MG63 (cell line): ENCODE results near the gene VAV3. TPM values are rescaled to one million over a fixed set of nuclear protein-coding genes. Genes with fewer than 3 reads are reported as not detected.

Source experiments
- DNase-seq: peaks from one replicate; pipeline ENCODE4 v3.0.0-alpha.2; 2020
- H3K27me3 ChIP-seq: fragments of 250-450 bp; sonication (Bioruptor Pico); 2 replicates; pipeline ENCODE4 v1.5.1; 2020; ENCODE audit warnings: mild to moderate bottlenecking, moderate library complexity
- H3K36me3 ChIP-seq: fragments of 250-450 bp; sonication (Bioruptor Pico); 2 replicates; pipeline ENCODE4 v1.5.1; 2020; ENCODE audit warnings: mild to moderate bottlenecking, moderate library complexity
- H3K4me3 ChIP-seq: fragments of 250-450 bp; sonication (Bioruptor Pico); 2 replicates; pipeline ENCODE4 v1.5.1; 2020; ENCODE audit warnings: mild to moderate bottlenecking, moderate library complexity
- H3K9me3 ChIP-seq: fragments of 250-450 bp; sonication (Bioruptor Pico); 2 replicates; pipeline ENCODE4 v1.5.1; 2020; ENCODE audit warnings: mild to moderate bottlenecking, moderate library complexity
- total RNA-seq: library from RNA; depleted of rRNA; stranded (reverse); fragments of >200 nt; shearing (Covaris generic); gene quantifications from 2 replicates; pipeline ENCODE4 v1.2.3, GENCODE V29; 2014; ENCODE audit warnings: low replicate concordance

Gene VAV3
- total RNA-seq, 1 experiment from 2014 or later: 0.30 TPM

DNA sequence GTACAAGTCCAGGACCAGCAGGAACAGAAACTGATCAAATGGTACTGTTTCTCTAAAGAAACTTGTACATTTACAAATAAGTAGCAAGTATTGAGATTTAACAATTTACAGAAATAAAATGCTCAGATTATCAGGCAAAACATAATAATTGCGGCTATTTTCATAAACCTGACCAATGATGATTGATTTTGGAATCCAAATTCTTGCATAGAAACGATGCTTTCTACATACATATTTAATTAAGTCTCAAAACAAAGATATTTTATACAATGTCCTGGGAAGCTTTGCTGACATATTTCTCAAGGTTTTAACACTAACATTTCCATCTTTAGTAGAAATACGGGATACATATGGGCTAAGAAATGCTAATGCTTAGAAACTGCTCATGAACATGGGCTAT, 157.1 kb downstream of the VAV3 start:
- no peak for DNase-seq
- H3K9me3 ChIP-seq: no peaks in the 10 kb centered on the region

DNA sequence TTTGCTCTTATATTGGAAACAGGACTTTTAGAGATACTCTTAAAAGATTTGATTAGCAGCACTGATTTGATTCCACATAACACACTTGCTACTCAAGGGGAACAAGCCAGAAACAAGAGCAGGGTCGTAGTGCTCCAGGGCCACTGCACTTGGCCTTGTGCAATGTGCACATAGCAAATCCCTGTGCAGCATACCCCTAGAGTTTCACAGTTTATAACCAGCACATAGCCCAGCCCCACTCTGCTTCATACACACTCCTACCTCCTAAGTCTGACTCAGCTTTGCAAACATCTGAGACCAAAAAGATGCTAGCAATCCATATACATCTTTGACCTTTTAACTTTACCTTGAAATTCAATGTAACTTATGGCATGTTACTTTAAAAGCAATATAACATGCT, 157.6 kb downstream of the VAV3 start:
- Histone ChIP-seq H3K27me3 (peaks cover 51% of the 10 kb centered on the region), H3K36me3 (no peaks in the 10 kb centered on the region), H3K9me3 (no peaks in the 10 kb centered on the region), H3K4me3 (no peak overlapping the region)
- DNase-seq: no peak

More for the DNA sequence above, 157.1 kb downstream of the VAV3 start:
- Histone ChIP-seq H3K36me3 (no peaks in the 10 kb centered on the region), H3K4me3 (no peak overlapping the region), H3K27me3 (peaks cover 51% of the 10 kb centered on the region)

DNA sequence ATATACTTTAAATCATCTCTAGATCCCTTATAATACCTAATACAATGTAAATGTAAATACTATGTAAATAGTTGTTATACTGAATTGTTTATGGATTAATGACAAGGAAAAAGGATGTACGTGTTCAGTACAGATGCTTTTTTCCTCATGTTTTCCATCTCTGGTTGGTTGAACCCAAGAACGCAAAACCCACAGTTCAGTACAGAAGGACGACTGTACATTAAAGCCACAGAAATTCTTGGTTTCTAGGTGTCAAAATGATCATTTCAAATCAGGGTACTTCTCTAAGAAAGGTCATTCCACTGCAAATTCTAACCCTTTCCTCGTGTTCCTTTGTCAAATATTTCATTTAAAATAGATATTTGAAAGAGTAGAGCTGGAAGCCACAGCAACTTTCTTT, 158.1 kb downstream of the VAV3 start:
- no peak for DNase-seq
- no peaks in the 10 kb centered on the region for H3K36me3 ChIP-seq

GRCh38 chr1:107804741-107805140, 160.2 kb downstream of the VAV3 start:
- Histone ChIP-seq H3K36me3 (no peaks in the 10 kb centered on the region), H3K9me3 (peaks cover 2% of the 10 kb centered on the region; the same call in 1 of the 2 replicates), H3K4me3 (no peak overlapping the region), H3K27me3 (peaks cover 36% of the 10 kb centered on the region)
- DNase-seq: no peak

More for the DNA sequence above, 158.1 kb downstream of the VAV3 start:
- Histone ChIP-seq H3K4me3 (no peak overlapping the region), H3K27me3 (peaks cover 49% of the 10 kb centered on the region), H3K9me3 (no peaks in the 10 kb centered on the region)

DNA sequence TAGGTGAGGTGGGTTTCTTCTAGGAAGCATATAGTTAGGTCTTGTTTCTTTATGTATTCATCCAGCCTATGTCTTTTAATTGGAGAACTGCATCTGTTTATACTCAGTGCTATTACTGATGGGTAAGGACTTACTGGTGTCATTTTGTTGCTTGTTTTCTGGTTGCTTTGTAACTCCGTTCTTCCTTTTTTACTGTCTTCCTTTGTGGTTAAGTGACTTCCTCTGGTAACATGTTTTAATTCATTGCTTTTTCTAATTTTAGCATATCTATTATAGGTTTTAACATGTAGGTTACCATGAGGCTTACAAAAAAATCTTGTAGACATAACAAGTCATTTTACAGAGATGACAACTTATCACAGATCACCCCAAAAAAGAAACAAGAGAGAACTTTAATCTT, 160.8 kb downstream of the VAV3 start:
- Histone ChIP-seq H3K36me3 (no peaks in the 10 kb centered on the region), H3K27me3 (peaks cover 30% of the 10 kb centered on the region), H3K9me3 (peaks cover 2% of the 10 kb centered on the region; the same call in 1 of the 2 replicates), H3K4me3 (no peak overlapping the region)
- no peak for DNase-seq

GRCh38 chr1:107803579-107803978, 161.4 kb downstream of the VAV3 start:
- no peak for DNase-seq
- Histone ChIP-seq H3K9me3 (peaks cover 2% of the 10 kb centered on the region; the same call in 1 of the 2 replicates), H3K27me3 (peaks cover 25% of the 10 kb centered on the region), H3K36me3 (no peaks in the 10 kb centered on the region), H3K4me3 (no peak overlapping the region)

- no peak overlapping the region for H3K4me3 ChIP-seq
- H3K27me3 ChIP-seq: peaks cover 18% of the 10 kb centered on the region
- H3K9me3 ChIP-seq: peaks cover 2% of the 10 kb centered on the region; the same call in 1 of the 2 replicates
- H3K36me3 ChIP-seq: no peaks in the 10 kb centered on the region
- DNase-seq: no peak
Measured at GRCh38 chr1:107802654-107803053, 162.3 kb downstream of the VAV3 start.

DNA sequence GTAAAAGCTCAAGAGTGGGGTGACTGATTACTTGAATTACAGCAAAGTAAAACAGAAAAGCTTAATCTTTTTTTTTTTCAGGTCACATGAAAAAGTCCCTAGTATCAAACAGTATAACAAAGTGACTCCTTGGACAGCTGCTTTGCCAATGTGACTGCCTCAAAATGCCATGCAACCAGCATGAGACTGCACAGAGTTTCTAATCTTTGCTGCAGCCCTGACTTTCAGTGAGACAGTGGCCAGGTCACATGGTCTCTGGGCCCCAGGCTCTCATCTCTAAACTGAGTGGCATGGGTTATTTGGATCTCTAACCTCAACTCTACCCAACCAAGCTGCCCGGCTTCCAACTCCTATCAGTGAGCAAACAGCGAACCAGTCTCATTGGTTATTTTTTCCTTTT, 169.0 kb downstream of the VAV3 start:
- Histone ChIP-seq H3K4me3 (no peak overlapping the region), H3K9me3 (peaks cover under 1% of the 10 kb centered on the region; the same call in 1 of the 2 replicates), H3K27me3 (peaks cover 2% of the 10 kb centered on the region; the same call in 1 of the 2 replicates), H3K36me3 (no peaks in the 10 kb centered on the region)
- DNase-seq: no peak

DNA sequence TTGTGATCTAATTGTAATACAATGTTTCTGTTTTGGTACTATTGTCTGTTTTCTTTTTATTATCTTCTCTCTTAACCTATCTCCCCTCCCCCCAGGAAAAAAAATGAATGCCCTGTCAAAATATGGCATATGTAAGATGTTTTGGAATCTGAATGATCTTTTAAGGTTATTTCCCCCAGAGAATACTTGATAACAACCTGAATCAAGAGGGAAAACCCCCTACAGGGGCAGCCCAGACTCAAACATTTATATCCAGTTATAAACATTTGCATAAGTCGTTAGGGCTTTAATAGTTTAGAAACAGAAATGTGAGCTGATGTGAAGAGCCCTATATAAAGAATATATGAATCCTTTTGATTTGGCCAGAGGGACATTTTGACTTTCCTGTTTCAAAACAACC, 169.5 kb downstream of the VAV3 start:
- no peak for DNase-seq
- peaks cover 2% of the 10 kb centered on the region; the same call in 1 of the 2 replicates for H3K27me3 ChIP-seq
- no peak overlapping the region for H3K4me3 ChIP-seq
- H3K9me3 ChIP-seq: no peaks in the 10 kb centered on the region
- no peaks in the 10 kb centered on the region for H3K36me3 ChIP-seq

DNA sequence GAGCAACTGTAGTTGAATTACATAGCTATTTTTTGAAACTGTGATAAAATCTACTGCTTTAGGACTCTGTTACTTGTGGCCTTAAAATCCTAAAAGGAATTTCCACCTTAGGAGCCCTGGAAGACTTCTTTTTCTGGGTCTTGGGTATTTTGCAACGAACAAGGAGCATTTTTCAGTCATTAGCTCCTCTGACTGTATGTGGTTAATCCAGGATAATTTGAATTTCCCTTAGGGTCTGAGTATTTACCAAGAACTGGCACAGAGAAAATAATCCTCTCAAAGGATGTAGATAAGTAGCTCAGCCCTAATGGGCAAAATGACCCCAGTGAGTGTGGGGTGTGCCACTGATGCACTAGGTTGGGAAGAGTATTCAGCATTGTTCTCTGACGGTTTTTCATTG, 170.4 kb downstream of the VAV3 start:
- Histone ChIP-seq H3K27me3 (peaks cover 2% of the 10 kb centered on the region; the same call in 1 of the 2 replicates), H3K36me3 (no peaks in the 10 kb centered on the region), H3K9me3 (no peaks in the 10 kb centered on the region), H3K4me3 (no peak overlapping the region)
- no peak for DNase-seq

- Histone ChIP-seq H3K9me3 (no peaks in the 10 kb centered on the region), H3K4me3 (no peak overlapping the region), H3K27me3 (peaks cover 2% of the 10 kb centered on the region; the same call in 1 of the 2 replicates), H3K36me3 (no peaks in the 10 kb centered on the region)
- DNase-seq: no peak
Measured at GRCh38 chr1:107793896-107794453, 171.0 kb downstream of the VAV3 start.

- H3K9me3 ChIP-seq: no peaks in the 10 kb centered on the region
- no peak for DNase-seq
- H3K4me3 ChIP-seq: no peak overlapping the region
- H3K27me3 ChIP-seq: peaks cover 2% of the 10 kb centered on the region; the same call in 1 of the 2 replicates
- H3K36me3 ChIP-seq: no peaks in the 10 kb centered on the region
Measured at GRCh38 chr1:107791348-107791747, 173.6 kb downstream of the VAV3 start.

- no peak for DNase-seq
- no peaks in the 10 kb centered on the region for H3K9me3 ChIP-seq
- no peak overlapping the region for H3K4me3 ChIP-seq
- no peaks in the 10 kb centered on the region for H3K36me3 ChIP-seq
- H3K27me3 ChIP-seq: peaks cover 2% of the 10 kb centered on the region; the same call in 1 of the 2 replicates
Measured at GRCh38 chr1:107789817-107790524, 175.0 kb downstream of the VAV3 start.

- no peaks in the 10 kb centered on the region for H3K9me3 ChIP-seq
- no peaks in the 10 kb centered on the region; the same call in 1 of the 2 replicates for H3K27me3 ChIP-seq
- DNase-seq: peak; percentile 17
- H3K36me3 ChIP-seq: no peaks in the 10 kb centered on the region
- H3K4me3 ChIP-seq: peak overlapping the region; percentile 3; the same call in 1 of the 2 replicates
Measured at GRCh38 chr1:107788206-107789202, 176.5 kb downstream of the VAV3 start.

DNA sequence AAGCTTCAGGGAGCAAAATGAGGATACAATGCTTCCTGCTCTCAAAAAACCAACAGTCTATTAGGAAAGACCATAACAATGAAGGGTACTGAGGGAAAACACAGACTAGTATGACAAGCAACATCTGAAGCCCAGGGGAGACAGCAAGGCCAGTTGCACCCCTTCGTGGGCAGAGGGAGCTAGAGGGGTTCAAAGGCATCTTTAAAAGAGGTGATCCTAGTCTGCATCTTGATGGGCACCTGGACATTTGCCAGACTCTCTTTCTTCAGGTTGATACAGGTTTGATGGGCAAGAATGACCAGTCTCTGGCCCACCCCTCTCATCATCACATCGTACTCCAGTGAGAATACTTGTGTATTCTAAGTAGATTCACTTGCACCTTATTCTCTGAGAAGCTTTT, 177.7 kb downstream of the VAV3 start:
- H3K4me3 ChIP-seq: no peak overlapping the region
- DNase-seq: no peak
- no peaks in the 10 kb centered on the region for H3K9me3 ChIP-seq
- no peaks in the 10 kb centered on the region; the same call in 1 of the 2 replicates for H3K27me3 ChIP-seq
- H3K36me3 ChIP-seq: no peaks in the 10 kb centered on the region

- no peak for DNase-seq
Measured at GRCh38 chr1:107786203-107786845, 178.7 kb downstream of the VAV3 start.

More at GRCh38 chr1:107786203-107786845, 178.7 kb downstream of the VAV3 start:
- Histone ChIP-seq H3K36me3 (no peaks in the 10 kb centered on the region), H3K4me3 (no peak overlapping the region), H3K27me3 (peaks cover 2% of the 10 kb centered on the region), H3K9me3 (no peaks in the 10 kb centered on the region)
